Dendritic cell treated with granulocyte-macrophage colony-stimulating factor and Interleukin-4, amounts not matched to agents 40 ng/mL and 50 ng/mL, for 4 days (primary cell): ENCODE results near the gene BACE1-AS.
"Not testable (repeated sequence)": the region's sequence is repeated elsewhere in the genome, so short reads cannot be mapped to it uniquely, and the experiment has no call there.

Source experiments
- H3K27ac Mint-ChIP-seq: one replicate; pipeline ENCODE4 v1.8.0; 2022; ENCODE audit warnings: mild to moderate bottlenecking, mixed read lengths
- H3K27me3 Mint-ChIP-seq: one replicate; pipeline ENCODE4 v1.8.0; 2022; ENCODE audit warnings: mild to moderate bottlenecking, mixed read lengths
- H3K36me3 Mint-ChIP-seq: one replicate; pipeline ENCODE4 v1.8.0; 2022; ENCODE audit warnings: low read depth, mixed read lengths
- H3K4me1 Mint-ChIP-seq: one replicate; pipeline ENCODE4 v1.8.0; 2022; ENCODE audit warnings: low read depth, mixed read lengths
- H3K4me3 Mint-ChIP-seq: one replicate; pipeline ENCODE4 v1.8.0; 2022; ENCODE audit warnings: mild to moderate bottlenecking, moderate library complexity, mixed read lengths
- H3K9me3 Mint-ChIP-seq: one replicate; pipeline ENCODE4 v1.8.0; 2022; ENCODE audit warnings: mixed read lengths
- intact Hi-C: fragments of 100-400 bp; cut with micrococcal nuclease; formaldehyde crosslinking; loops from one replicate; pipeline ENCODE4 v1.15.0; 2022

BACE1-AS gene

GRCh38 chr11:117319214-117319840 is 28.2 kb downstream of the BACE1-AS start:
- Mint-ChIP-seq H3K27me3 (peaks cover 26% of the 10 kb centered on the region), H3K27ac (no peak overlapping the region), H3K36me3 (peaks cover 8% of the 10 kb centered on the region), H3K4me1 (peaks cover 23% of the 10 kb centered on the region), H3K4me3 (no peak overlapping the region), H3K9me3 (no peaks in the 10 kb centered on the region)
- intact Hi-C loops = loop anchor here (5.0 kb wide), 1 partner anchor 87 kb away; the partner anchor contains the start of genes PCSK7 and RNF214

- H3K9me3 Mint-ChIP-seq, H3K27me3 Mint-ChIP-seq, H3K4me3 Mint-ChIP-seq, H3K27ac Mint-ChIP-seq, H3K36me3 Mint-ChIP-seq, intact Hi-C loops: not testable (repeated sequence)
- peaks cover 11% of the 10 kb centered on the region for H3K4me1 Mint-ChIP-seq
These were observed 36.1 kb downstream of the BACE1-AS start for GRCh38 chr11:117327255-117327566.

GRCh38 chr11:117327567-117328374 is 36.6 kb downstream of the BACE1-AS start, which contains the start of gene CEP164:
TSS of gene CEP164 (plus strand) at chr11:117327854. CDS start at chr11:117338587, 10,733 bp downstream.
- intact Hi-C loops = no loop called here
- Mint-ChIP-seq H3K9me3 (no peaks in the 10 kb centered on the region), H3K36me3 (no peaks in the 10 kb centered on the region), H3K4me3 (no peak within 1 kb of the TSS), H3K27me3 (no peaks in the 10 kb centered on the region), H3K4me1 (peaks cover 11% of the 10 kb centered on the region), H3K27ac (no peak within 1 kb of the TSS)

GRCh38 chr11:117328375-117329010 is 37.3 kb downstream of the BACE1-AS start:
- no peak overlapping the region for H3K4me3 Mint-ChIP-seq
- no peaks in the 10 kb centered on the region for H3K27me3 Mint-ChIP-seq
- peaks cover 3% of the 10 kb centered on the region for H3K36me3 Mint-ChIP-seq
- intact Hi-C loops = no loop called here
- no peak overlapping the region for H3K27ac Mint-ChIP-seq
- no peaks in the 10 kb centered on the region for H3K9me3 Mint-ChIP-seq
- peaks cover 11% of the 10 kb centered on the region for H3K4me1 Mint-ChIP-seq

- H3K4me1 Mint-ChIP-seq = peaks cover 32% of the 10 kb centered on the region
- no peak overlapping the region for H3K4me3 Mint-ChIP-seq
- H3K9me3 Mint-ChIP-seq = no peaks in the 10 kb centered on the region
- intact Hi-C loops = no loop called here
- no peaks in the 10 kb centered on the region for H3K27me3 Mint-ChIP-seq
- peaks cover 40% of the 10 kb centered on the region for H3K36me3 Mint-ChIP-seq
- no peak overlapping the region for H3K27ac Mint-ChIP-seq
These were observed 41.7 kb downstream of the BACE1-AS start for GRCh38 chr11:117332843-117333242.

- Mint-ChIP-seq H3K27me3 (no peaks in the 10 kb centered on the region), H3K27ac (no peak overlapping the region), H3K4me1 (peaks cover 35% of the 10 kb centered on the region), H3K9me3 (no peaks in the 10 kb centered on the region), H3K36me3 (peaks cover 51% of the 10 kb centered on the region), H3K4me3 (no peak overlapping the region)
- intact Hi-C loops = no loop called here
These were observed 42.8 kb downstream of the BACE1-AS start for GRCh38 chr11:117333917-117334316.

GRCh38 chr11:117334896-117335295 is 43.8 kb downstream of the BACE1-AS start:
- Mint-ChIP-seq H3K27ac (no peak overlapping the region), H3K36me3 (peaks cover 57% of the 10 kb centered on the region), H3K27me3 (no peaks in the 10 kb centered on the region), H3K4me1 (peaks cover 35% of the 10 kb centered on the region), H3K9me3 (no peaks in the 10 kb centered on the region), H3K4me3 (no peak overlapping the region)
- intact Hi-C loops = no loop called here

- H3K4me3 Mint-ChIP-seq = no peak overlapping the region
- H3K36me3 Mint-ChIP-seq = peaks cover 62% of the 10 kb centered on the region
- H3K27ac Mint-ChIP-seq = no peak overlapping the region
- H3K27me3 Mint-ChIP-seq = no peaks in the 10 kb centered on the region
- peaks cover 35% of the 10 kb centered on the region for H3K4me1 Mint-ChIP-seq
- H3K9me3 Mint-ChIP-seq = no peaks in the 10 kb centered on the region
- intact Hi-C loops = no loop called here
These were observed 44.3 kb downstream of the BACE1-AS start for GRCh38 chr11:117335399-117335798.

GRCh38 chr11:117337076-117337475 is 45.9 kb downstream of the BACE1-AS start:
- Mint-ChIP-seq H3K27me3 (no peaks in the 10 kb centered on the region), H3K4me1 (peaks cover 30% of the 10 kb centered on the region), H3K36me3 (peaks cover 70% of the 10 kb centered on the region), H3K27ac (no peak overlapping the region), H3K9me3 (no peaks in the 10 kb centered on the region), H3K4me3 (no peak overlapping the region)
- intact Hi-C loops = no loop called here
